ENCODE data around the gene MBD5.

Gene MBD5

DNA sequence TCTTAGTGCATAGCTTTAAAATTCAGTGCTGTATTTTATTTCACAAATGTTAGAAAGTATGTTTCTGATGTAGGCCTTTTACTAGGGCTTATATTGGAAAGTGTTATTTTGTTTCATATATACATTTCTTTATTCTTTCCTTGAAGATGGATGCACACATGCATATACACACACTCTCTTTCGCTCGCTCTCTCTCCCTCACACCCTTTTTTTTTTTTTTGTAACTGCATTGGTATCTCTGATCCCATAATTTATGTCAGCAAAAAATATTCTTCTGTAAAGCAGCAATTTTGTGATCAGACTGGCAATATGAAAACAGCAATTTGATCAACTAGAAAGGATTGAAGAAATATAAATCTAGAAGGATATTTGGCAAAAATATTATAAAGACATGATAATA is 2.0 kb downstream of the MBD5 start:
- no peak for DNase-seq (ENCODE audit: low read depth, low spot score)

DNA sequence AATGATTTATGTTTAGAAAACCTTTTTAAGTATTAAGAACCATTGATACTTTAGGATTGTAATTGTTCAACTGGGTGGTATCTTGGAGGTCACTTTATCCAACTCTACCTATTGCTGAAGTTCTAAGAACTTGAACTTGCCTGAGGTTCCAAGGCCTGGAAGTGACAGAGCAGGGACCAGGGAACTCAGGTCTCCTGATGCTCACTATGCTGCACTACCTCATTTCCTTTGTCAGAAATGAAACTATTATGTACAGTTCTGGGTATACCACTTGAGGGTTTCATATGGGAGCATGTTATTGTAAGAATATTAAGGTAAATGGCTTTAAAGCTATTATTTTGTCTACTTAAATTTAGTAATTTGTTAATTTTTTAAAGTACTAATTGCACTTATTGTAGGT is 3.0 kb downstream of the MBD5 start:
- DNase-seq (ENCODE audit: low read depth, low spot score) = no peak

DNA sequence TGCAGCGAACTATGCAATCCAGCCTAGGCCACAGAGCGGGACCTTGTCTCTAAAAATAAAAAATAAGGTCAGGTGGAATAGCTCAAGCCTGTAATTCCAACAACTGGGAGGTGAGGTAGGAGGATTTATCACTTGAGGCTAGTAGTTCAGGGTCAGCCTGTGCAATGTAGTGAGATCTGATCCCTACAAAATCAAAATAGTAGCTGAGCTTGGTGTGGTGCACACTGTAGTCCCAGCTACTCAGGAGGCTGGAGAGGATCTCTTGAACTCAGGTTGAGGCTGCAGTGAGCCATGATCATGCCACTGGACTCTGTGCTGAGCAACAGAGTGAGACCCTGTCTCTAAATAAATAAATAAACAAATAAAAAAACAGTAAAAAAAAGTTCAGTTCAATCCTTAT is 5.7 kb downstream of the MBD5 start:
- no peak for DNase-seq (ENCODE audit: low read depth, low spot score)

DNA sequence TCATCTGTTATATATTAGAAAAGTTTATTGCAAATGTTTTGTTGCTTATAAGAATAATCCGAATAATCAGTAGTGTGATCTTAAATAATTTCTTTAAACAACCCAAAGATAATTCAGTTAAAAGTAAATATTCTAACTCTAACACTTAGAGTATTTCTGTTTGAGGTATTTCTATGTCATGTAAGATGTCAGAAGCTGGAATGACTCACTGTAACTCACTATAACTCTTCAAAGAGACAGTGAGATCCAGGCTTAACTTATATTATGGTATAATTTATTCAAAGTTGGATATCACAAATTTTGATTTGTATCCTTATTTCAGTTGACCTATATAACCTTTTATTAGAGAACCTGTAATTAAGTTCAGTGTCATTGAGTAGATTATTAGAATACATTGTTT is 6.9 kb downstream of the MBD5 start:
- no peak for DNase-seq (ENCODE audit: low read depth, low spot score)

DNA sequence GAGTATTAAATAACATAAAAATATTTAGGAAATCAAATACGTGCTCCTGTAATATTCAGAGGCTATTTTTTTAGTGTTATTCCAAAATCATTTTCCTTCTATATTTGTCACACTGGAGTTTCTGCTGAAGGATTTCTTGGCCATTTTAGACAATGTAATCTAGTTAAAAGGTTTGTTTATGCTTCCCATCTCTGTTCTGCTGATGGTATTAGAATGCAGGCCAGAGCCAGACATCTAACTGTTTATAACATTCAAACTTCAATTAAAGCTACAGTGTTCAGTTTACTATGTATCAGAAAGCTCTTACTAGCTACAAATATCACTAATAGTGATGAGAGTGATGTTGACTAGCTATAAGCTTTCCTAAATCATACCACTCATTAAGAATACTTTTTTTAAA is 7.9 kb downstream of the MBD5 start:
- DNase-seq (ENCODE audit: low read depth, low spot score) = no peak

DNA sequence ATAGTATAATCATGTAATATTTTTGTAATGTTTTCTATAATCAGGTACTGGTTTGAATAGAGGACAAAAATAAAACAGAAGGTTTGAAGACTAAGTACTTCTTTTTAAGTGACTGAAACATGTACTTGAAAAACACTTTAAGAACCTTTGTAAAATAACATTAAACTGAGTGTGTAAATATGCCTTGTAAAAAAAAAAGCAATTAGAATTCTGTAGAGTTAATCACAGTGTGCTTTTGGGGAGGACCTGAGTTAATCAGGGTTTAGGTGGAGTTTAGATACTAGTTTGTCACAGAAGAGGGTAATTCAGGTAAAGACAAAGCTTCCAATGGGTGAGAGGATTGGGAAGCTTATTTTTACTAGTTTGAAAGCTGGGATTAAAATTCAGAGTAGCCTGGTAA is 10.3 kb downstream of the MBD5 start:
- DNase-seq (ENCODE audit: low read depth, low spot score) = no peak

DNA sequence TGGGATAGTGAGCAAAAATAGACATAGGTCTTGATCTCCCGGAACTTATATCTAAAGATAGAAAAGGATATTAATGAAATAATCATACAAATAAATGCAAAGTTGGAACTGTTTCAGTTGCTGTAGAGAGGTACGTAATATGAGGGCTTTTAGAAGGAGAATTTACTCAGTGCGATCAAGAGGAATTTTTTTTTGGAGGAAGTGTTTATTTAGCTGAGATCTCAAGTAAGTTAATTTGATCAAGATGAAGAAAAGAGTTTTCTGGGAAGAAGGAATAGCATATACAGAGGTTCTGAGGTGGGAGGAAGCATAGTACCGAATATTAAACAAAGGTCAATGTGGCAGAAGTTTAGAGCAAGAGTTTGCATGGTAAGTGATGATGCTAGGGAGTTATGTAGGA is 11.3 kb downstream of the MBD5 start:
- no peak for DNase-seq (ENCODE audit: low read depth, low spot score)

DNA sequence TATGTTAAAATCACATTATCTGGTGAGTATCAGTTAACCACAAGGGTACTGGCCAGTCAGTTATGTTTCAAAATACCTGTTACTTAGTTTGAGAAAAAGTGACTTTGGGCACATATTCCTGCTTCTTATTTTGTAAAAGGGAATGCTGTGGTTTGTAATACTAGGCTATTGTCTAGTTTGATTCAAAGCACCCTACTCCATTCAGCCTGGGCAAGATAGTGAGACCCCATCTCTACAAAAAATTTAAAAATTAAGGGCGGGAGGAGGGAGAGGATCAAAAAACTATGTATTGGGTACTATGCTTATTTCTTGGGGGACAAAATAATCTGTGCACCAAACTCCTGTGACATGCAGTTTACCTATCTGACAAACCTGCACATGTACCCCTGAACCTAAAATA is 18.9 kb downstream of the MBD5 start:
- peak; percentile 26 for DNase-seq (ENCODE audit: low read depth, low spot score)

DNA sequence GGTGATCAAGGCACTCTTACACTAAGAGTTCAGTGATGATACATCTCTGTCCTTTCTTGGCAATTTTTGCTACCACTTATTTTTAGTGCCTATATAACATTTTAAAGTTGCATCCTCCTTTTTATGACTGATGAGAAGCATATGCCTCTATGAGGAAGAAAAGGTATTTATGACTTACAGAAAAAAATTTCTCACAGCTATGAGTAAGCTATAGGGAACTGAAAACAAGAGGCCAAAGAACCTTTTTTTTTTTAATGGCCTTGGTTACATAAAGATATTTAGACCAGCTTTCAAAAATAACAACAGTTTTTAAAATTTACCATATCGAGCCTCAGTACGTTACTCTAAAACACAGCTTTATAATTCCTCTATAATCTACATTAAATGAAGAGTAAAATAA is 21.3 kb downstream of the MBD5 start:
- DNase-seq (ENCODE audit: low read depth, low spot score) = no peak

DNA sequence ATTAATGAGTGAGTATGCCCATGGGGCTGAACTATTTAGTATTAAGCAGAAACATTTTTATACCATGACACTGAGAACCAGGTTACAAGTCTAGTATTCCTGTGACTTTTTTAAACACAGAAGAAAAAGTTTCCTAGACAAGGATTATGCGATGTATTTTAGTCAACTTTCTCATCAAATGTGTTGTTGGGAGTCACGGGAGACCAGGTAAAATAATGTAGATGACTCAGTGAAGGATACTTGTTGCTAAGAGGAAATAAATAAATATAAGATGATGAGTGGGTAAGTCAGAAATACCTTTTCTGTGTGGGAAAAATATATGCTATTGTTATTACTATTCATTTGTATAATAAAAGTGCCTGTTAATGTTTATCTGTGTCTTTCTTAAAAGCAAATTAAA is 23.4 kb downstream of the MBD5 start:
- no peak for DNase-seq (ENCODE audit: low read depth, low spot score)

DNA sequence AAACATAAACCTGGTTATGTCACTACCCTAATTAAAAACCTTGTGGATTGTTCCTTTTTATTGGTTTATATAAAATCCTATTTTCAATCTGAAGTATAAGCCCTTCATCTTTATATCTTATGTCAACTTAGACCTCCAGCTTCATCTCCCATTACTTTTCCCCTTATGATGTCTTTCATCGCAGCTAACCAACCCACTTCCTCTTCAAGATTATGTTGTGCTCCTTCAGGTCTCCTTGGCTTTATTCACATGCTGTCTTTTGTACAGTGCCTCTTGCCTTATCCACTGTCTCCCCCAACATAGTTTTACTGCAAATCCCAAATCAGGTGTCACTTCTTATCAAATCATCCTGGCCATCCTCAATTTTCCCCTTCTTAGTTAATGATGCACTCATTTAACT is 25.9 kb downstream of the MBD5 start:
- no peak for DNase-seq (ENCODE audit: low read depth, low spot score)

DNA sequence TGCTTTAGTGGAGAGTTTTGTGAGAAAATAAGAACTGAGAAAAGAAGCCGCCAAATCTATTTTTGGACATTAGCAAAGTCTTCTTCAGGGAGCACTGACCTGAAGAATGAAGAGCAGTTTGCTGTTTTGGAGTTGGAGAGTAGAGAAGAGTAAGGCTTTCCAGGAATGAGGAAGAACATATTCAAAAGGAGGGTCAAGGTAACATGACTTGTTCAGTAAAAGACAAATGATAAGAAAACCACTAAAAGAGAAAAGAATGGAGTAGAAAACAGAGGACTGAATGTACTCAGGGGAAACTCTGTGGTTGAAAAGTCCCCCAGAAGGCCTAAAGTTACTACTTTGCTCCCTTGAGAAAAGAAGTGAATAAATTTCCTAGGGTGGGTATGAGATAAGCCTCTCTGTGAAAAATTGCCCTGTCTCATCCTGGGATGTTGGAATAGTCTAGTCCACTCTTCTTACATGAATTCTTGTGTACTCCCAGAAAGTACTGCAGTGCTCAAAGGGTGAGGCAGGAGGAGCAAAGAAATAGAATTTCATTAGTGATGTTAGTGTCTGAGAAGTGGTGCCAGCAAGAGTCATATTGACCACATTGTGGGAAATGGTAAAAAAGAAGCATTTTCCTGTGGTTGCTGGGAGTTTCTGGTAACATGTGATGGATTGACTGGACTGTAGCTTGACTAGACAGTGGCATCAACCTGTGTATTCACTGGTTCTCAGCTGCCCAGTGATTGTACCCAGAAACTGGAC is 27.8 kb downstream of the MBD5 start:
- DNase-seq (ENCODE audit: low read depth, low spot score) = peak; percentile 81

DNA sequence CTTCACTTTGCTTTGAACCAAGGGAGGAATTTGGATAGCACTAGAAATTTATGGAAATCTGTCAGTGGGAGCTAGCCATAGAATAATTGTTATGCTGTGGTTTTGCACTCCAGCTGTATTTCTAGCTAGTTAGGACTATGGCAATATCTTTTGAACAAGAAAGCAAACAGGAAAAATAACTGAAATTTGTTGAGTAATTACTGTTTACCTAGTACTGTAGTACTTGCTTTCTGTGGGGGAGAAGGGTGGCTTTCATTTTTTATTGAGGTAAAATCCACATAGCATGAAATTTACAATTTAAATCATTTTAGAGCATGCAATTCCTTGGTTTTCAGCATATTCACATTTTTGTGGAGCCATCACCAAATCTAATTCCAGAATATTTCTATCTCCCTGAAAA is 28.4 kb downstream of the MBD5 start:
- DNase-seq (ENCODE audit: low read depth, low spot score) = no peak

DNA sequence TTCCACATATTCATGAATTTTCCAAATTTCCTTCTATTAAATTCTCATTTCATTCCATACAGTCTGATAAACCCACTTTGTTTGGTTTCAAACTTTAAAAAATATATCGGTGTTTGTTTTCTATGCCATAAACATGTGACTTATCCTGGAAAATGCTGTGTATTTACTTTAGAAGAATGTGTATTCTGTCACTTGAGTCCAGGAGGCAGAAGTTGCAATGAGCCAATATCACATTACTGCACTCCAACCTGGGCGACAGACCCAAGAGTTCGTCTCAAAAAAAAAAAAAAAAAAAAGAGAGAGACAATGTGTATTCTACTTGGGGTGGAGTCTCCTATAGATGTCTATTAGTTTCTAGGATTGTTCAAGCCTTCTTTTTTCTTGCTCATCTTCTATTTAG is 31.8 kb downstream of the MBD5 start:
- DNase-seq (ENCODE audit: low read depth, low spot score) = no peak

DNA sequence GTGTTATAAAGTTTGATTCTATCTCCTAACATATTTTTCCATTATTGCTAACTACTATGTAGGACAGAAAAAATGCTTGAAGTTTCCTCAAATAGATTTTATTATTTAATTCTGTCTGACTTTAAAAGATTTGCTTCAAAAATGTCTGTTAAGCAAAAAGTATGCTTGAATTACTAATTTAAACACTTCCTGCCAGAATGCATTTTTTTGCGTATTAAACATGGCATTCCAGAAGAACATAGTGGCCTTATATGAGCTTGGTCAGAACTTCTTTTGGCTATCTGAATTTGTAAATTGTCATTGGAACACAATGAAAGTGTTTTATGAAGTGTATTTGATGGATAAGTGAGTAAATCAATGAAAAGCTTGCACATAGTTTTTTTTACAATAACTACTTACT is 37.8 kb downstream of the MBD5 start:
- DNase-seq (ENCODE audit: low read depth, low spot score) = no peak

DNA sequence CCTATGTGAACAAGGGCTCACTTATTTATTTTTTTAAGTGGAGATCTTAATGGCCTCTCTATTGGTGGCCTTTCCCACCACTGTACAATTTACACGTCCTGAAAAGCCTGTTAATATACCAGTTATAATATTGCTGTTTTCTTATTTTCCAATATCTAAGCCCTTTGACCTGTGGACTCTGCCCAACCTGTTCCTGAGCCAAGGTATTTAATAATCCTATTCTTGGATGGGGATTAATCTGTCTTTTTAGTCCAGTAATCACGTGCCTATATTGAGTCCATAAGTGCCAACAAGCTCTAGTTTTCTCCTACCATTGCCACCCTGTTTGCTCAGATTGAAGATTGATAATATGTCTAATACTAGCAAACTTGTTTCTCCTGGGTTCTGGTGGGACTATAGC is 42.7 kb downstream of the MBD5 start:
- no peak for DNase-seq (ENCODE audit: low read depth, low spot score)

DNA sequence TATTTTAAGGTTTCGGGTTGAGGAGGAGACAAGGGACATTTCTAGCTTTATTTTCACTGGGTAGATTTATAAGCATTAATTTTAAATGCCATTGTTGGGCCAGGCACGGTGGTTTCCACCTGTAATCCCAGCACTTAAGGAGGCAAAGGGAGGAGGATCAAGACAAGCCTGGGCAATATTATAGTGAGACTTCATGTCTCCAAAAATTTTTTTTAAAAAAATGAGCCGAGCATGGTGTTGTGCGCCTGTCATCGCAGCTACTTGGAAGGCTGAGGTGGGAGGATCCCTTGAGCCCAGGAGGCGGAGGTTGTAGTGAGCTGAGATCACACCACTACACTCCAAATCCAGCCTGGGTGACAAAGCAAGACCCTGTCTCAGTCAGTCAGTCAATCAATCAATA is 45.0 kb downstream of the MBD5 start:
- no peak for DNase-seq (ENCODE audit: low read depth, low spot score)

DNA sequence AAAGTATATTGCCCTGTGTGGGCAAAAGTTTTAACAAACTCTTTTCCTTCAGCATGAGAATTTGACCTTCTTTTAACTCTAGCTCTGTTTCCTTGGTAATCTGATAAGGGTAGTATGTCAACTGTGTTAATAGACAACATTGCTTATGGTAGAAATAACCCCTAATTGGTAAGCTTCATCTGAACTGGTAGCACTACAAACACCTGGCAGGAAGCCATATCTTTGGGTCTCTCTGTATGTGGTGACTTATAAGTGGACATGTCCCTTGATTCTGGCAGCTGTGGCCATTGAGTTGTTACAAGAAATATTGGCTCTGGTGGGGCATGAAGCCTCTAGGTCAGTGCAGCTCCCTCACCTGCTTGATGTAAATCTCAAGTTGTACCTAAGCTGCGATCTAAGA is 46.9 kb downstream of the MBD5 start:
- peak; percentile 13 for DNase-seq (ENCODE audit: low read depth, low spot score)

DNA sequence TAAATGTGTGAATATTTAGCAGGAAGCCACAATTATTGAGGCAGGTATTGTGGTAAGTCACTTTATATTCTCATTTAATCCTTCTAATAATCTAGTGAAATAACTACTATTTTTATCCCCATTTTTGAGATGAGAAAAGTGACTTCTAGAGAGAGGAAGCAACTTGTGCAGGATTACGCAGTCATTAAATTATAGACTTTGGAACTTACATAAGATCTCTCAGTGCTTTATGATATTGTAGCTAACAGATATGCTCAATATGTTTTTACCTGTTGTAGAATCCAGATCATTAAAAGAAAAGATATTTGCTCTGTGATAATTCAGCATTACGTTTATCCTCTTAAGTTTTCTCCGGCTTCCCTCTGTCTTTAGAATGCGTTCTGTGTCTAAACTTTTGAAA is 50.5 kb downstream of the MBD5 start:
- DNase-seq (ENCODE audit: low read depth, low spot score) = no peak

DNA sequence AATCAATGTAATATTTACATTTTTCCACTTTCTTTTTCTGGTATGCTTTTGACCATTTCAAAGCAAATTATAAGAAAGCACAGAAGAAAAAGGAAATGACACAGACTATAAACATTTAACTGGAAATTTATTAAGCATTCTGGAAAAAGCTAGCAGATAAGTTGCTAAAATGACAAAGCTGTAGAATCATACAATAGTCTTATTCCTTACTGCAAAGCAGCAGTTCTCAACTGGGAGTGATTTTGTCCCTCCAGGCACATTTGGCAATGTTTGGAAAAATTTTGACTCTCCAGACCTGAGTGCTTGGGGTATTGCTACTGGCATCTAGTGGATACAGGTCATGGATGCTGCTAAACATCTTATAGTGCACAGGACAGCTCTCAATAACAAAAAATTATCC is 75.1 kb downstream of the MBD5 start:
- DNase-seq (ENCODE audit: low read depth, low spot score) = no peak

DNA sequence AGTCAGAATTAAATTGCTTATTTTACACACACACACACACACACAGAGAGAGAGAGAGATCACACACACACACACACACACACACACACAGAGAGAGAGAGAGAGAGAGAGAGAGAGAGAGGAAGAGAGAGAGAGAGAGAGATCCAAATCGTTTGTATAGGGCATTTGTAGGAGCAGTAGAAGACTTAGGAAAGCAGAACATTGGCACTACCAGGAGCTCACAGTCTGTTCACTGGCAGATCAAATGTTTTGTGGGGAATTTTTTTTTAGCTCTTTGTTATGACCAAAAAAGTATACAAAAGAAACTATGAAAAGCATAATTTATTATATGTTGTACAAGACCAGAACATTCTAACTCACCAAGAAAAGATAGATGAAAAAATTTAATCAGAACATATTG is 81.8 kb downstream of the MBD5 start:
- DNase-seq (ENCODE audit: low read depth, low spot score) = no peak

DNA sequence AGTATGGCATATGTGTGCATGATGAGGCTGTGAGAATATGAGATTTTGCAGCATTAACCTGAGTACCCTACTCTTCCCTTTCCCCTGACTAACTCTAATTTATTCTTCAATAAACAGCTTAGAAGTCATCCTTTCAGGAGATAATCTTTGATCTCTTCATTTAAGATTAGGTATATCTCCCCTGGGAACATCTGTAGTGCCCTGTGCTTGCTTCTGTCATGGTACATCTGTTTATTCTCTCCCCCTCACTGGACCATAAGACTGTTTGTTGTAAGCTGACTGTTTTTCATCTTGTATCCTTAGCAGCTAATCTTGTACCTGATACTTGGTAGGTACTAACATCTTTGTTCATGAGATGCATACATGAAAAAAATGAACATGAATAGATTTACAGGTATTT is 83.1 kb downstream of the MBD5 start:
- no peak for DNase-seq (ENCODE audit: low read depth, low spot score)

DNA sequence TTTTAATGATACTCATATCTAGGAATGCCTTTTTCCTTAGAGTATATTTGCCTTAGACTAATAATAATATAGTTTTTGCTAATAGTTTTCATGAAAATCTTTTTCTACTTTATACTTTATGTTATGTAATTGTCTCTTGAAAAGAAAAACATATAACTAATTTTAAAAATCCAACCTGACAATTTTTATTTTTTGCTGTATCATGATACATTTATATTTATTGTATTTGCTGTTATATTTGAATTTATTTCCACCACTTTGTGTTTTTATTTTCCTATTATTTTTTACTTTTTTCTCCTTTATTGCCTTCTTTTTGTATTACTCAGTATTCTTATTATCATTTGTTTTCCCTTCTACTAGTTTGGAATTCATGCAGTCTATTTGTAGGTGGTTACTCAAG is 85.4 kb downstream of the MBD5 start:
- DNase-seq (ENCODE audit: low read depth, low spot score) = no peak

DNA sequence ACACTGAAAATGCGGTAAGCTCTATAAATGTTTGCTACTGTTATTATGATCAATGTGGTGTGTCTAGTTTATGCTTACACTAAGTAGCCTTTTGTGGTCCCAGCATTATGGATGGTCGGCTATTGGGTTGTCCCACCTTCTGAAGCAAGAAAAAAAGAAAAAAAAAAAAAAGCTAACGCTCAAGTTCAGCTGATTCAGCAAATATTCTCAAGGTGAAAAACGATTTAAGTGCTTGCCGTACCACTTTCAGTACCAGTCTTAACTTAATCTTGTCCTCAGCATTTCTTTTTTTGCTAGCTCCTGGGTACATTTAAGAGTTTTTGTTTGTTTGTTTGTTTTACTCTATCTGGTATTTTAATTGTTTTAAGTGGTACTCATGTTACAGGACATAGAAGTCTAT is 87.5 kb downstream of the MBD5 start:
- no peak for DNase-seq (ENCODE audit: low read depth, low spot score)
